Stimulated activated naive CD4-positive, alpha-beta T cell (primary cell): Measurements from ENCODE around the gene SMIM41.
A peak's percentile ranks its signal among the peaks of the same experiment; 100 is the strongest.

Source experiments
- DNase-seq, 6 experiments: peaks; one replicate each; lab custom pipeline; 2025; lab: John Stamatoyannopoulos, UW

SMIM41 gene

GRCh38 chr12:52050758-52051541 is 28.6 kb upstream of the SMIM41 start, which contains the start of gene NR4A1:
NR4A1 (plus strand) TSS chr12:52051442; CDS start chr12:52054329, 2,887 bp downstream.
- peak; percentile 97 to 100 (median 99) for DNase-seq

- peak in 5 of 6 experiments; percentile 28 to 65 (median 39) for DNase-seq
These were observed 26.9 kb upstream of the SMIM41 start for GRCh38 chr12:52052468-52053186.

GRCh38 chr12:52053536-52054209 is 25.8 kb upstream of the SMIM41 start:
- no peak for DNase-seq

GRCh38 chr12:52054231-52054832 is 25.2 kb upstream of the SMIM41 start:
- no peak for DNase-seq

- DNase-seq: no peak
These were observed 24.4 kb upstream of the SMIM41 start for GRCh38 chr12:52054833-52055730.

- DNase-seq: peak in 1 of 6 experiments; percentile 29
These were observed 23.5 kb upstream of the SMIM41 start for GRCh38 chr12:52055731-52056711.

GRCh38 chr12:52056801-52057637 is 22.5 kb upstream of the SMIM41 start:
- DNase-seq: no peak

GRCh38 chr12:52057638-52058576 is 21.6 kb upstream of the SMIM41 start:
- no peak for DNase-seq

- DNase-seq: peak in 1 of 6 experiments; percentile 17
These were observed 20.7 kb upstream of the SMIM41 start for GRCh38 chr12:52058631-52059361.

- no peak for DNase-seq
These were observed 19.7 kb upstream of the SMIM41 start for GRCh38 chr12:52059582-52060497.

- DNase-seq: no peak
These were observed 18.9 kb upstream of the SMIM41 start for GRCh38 chr12:52060498-52061177.

- DNase-seq: no peak
These were observed 17.9 kb upstream of the SMIM41 start for GRCh38 chr12:52061470-52062166.

- no peak for DNase-seq
These were observed 17.1 kb upstream of the SMIM41 start for GRCh38 chr12:52062167-52063081.
